CD4-positive, alpha-beta T cell treated with Interleukin-15 for 1 hour (primary cell): ENCODE data around the gene TMA7B.

Source experiments
- DNase-seq: peaks from one replicate; pipeline ENCODE4 v3.0.0-alpha.2; 2020

TMA7B gene

DNA sequence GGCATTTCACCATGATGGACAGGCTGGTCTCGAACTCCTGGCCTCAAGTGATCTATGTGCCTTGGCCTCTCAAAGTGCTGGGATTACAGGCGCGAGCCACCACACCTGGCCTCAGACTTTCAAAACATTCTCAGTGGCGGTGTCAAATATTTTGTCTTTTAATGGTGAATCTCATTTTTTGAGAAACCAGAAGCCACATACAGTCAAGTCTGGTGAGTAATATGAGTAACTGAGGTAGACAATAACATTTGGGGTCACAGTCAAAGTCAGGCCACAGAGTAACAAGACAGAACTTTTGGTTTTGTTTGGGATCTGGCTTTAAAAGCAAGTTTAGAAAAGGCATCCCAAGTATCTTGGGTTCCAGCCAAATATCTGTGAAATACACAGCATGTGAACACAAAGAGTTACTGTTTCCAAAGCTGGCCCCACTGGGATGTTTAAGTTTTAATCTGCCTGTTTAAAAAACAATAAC, 5.6 kb upstream of the TMA7B start:
- DNase-seq, result no peak

DNA sequence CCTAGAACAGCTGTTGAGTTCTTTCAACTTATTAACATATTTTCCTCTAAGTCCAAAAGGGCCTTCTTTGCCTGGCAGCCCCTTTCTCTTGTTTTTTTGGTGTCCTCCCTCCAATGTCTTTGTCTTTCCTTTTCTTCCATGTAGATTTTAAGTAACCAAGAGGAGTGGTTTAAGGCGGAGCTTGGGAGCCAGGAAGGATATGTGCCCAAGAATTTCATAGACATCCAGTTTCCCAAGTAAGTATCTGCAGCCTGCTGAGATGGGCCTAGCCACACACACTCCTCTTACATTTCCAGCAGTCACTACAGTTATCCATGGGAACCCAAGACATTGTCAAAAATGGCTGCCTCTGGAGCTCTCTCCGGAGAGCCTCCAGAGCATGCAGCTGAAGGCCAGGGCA, 4.5 kb upstream of the TMA7B start:
- DNase-seq, result no peak

DNA sequence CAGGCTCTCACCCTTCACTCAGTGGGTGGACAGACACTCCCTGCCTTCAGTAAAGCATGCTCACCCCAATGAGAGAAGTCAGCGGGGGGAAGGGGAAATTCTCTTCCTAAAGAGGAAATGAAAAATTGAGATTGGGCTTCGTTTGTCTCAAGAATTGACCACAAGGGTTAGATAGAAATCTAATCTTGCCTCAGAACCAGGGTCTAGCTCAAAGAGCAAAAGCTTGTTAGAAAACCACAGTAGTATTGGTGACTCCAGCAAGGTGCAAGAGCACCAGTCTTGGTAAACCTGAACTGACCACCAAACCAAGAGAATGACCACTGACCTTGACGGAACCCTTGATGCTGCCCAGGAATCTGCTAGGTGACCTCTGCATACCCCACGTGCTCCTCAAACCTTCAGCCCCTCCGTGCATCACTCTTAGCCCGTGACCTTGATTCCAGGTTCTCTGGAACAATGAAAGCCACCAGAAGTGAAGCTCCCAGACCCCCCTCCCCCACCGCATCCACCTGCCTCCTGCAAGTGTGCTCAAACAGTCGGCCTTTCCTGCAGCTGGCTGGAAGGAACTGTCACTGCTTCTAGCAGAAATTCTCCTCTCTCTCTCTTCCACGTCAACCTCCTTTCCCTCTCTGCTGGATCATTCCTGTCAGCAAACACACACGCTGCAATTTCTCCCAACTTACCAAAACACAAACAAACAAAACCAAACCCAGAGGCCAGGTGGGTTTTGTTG, 3.1 kb upstream of the TMA7B start:
- no peak for DNase-seq

DNA sequence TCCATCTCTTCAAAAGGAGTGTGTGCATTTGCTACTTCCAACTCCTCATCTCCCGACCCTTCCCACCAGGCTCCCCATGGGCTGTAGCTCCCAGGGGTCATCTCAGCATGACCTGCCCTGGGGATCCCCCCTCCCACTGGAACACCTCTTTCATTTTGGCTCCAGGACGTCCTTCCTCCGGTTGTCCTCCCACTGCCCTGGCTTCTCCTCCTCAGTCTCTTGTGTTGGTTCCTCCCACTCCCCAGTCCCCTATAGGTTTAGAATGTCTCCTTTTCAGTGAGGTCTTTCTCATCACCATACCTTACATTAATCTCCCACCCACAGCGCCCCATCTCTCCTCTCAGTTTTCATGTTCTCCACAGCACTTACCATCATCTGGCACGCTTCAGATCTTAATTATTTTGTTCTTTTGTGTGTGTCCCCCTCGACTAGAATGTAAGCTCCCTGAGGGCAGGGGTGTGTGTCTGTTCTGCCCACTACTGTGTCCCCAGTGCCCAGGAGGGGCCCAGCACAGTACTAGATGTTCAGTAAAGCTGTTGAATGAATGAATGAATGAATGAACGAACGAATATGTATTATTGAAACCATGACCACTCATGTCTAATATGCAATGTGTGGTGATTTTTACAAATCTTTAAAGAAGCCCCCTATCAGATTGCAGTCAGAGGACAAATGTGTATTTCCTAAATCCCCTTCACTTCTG, 2.0 kb upstream of the TMA7B start:
- DNase-seq, result no peak

DNA sequence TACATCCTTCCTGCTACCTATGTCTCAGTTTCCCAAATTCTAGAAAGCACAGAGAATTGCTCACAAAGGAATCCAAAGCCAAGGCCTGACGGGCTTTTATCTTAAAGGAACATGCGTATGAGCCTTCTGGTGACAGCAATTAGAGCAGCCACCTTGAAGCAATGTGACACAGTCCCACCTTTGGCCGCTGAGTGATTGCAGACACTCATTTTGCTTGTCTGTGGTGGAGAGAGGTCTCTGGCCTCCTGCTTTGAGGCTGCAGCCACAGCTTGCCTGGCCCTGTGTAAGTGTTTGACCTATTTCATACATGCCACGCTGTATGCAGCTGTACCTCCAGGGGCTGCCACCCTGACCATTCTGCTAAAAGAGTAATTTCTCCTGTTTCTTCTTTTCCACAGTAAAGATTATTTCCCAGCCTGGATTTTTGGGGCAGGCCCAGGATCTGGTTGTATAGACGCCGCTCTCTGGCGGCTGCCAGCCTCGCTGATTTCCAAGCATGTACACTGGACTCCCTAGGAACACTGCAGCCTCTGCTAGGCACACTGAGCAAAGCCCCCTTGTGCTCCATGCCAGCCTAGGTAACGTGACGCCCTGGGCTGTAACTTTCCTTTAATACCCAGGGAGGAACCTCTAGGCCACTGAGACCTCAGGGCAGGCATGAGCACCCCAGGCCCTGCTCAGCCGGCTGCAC, 1.1 kb upstream of the TMA7B start:
- DNase-seq, result no peak

DNA sequence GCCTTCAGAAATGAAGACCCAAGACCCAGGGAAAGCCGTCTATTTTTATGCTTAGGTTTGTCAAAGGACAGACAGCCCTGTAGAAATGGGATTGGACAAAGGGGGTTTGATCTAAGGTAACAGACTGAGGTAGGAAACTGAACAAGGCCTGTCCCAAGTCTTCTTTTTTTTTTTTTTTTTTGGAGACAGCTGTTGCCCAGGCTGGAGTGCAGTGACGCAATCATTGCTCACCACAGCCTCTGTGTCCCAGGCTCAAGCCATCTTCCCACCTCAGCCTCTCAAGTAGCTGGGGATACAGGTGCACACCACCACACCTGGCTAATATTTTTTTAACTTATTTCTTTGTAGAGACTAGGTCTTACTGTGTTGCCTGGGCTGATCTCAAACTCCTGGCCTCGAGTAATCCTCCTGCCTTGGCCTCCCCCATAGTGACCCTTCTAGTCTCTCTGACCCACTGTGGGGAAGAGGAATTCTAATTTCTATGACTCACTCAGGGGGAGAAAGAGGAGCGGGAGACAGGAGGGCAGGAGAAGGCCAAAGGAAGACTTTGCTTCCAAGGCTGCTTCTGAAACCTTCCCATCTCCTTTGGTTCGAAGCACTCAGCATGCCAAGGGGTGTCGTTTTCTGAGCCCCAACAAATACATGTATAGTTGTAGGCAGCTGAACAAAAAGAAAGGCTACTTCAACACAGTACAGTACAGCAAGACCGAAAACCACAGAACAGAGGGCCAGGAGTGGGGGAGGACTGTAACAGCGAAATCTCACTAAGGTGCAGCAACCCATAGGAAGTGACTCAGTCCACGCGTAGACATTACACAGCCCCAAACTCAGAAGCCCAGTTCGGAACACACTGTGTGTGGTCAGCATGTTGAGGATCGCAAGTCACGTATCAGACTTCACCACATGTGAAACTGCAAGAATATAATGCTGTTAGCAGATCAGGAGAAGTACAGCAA, 872 bp downstream of the TMA7B start:
- peak; percentile 80 for DNase-seq

DNA sequence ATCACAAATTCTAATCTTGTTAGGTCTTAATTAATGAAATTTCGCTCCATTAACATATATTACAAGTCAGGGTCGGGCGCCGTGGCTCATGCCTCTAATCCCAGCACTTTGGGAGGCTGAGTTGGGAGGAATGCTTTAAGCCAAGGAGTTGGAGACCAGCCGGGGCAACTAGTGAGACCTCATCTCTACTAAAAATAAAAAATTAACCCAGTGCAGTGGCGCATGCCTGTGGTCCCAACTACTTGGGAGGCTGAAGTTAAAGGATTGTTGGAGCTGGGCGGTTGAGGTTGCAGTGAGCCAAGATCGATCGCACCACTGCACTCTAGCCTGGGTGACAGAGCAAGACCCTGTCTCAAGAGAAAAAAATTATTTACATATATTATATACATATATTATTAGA, 1.9 kb downstream of the TMA7B start:
- DNase-seq, result no peak

DNA sequence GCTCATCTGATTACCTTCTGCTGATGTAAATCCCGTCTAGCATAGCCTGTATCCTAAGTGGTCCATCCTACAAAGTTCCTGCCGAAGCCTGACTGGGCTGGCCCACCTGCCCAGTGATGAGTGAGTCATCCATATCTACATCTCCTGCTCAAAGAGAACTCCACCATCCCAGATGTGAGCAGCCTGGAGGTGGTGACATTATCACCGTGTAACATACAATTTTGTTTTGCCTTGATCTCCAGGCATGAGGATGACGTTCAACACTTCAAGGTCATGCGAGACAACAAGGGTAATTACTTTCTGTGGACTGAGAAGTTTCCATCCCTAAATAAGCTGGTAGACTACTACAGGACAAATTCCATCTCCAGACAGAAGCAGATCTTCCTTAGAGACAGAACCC, 5.6 kb downstream of the TMA7B start:
- no peak for DNase-seq

DNA sequence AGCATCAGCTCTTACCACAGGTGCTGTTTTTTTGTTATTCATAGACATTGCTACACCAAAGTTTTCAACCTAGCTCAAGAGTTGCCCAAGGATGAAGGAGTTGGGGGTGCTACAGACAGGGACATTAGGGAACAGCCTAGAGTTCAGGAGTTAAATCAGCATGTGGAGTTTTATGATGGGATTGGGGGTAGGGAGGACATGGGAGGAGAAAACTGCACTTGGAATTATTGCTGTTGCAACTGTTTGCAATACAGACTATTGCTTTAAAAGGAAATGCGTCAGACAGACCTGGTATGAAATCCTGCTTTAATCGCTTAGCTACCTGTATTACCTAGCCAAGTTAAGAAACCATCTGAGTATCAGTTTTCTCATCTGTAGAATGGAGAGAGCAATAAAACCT, 6.3 kb downstream of the TMA7B start:
- no peak for DNase-seq

DNA sequence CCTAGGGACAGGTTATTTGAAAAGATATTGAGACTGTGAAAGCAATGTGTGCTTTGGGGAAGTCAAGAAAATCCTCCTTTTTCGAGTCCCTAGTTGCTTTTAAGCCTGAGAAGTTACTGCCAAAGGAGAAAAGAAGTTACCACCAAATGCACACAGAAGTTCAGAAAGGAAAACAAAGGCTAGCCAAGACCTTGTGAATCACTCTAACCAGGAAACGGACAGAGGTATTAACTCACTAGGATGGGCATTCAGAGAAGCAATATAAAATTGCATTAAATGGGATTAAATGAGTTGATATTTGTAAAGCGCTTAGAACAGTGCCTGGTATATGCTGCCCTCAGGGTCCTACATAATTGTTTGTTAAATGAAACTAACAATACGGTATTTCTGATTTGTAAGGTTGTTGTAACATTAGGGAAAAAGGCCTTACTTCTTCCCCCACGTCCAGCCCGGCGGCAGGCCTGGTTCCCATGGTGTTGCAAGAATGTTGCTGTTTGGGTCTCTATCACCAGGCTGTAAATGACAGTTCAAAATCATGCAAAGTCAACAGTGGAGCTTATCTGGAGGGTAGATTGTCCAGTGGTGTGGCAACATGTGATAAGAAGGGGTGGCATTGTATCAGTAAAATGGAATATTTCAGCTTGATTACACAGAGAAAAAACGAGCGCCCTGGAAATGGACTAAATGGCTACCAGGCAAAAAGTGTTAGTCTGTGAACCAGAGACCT, 7.1 kb downstream of the TMA7B start:
- DNase-seq, result no peak

DNA sequence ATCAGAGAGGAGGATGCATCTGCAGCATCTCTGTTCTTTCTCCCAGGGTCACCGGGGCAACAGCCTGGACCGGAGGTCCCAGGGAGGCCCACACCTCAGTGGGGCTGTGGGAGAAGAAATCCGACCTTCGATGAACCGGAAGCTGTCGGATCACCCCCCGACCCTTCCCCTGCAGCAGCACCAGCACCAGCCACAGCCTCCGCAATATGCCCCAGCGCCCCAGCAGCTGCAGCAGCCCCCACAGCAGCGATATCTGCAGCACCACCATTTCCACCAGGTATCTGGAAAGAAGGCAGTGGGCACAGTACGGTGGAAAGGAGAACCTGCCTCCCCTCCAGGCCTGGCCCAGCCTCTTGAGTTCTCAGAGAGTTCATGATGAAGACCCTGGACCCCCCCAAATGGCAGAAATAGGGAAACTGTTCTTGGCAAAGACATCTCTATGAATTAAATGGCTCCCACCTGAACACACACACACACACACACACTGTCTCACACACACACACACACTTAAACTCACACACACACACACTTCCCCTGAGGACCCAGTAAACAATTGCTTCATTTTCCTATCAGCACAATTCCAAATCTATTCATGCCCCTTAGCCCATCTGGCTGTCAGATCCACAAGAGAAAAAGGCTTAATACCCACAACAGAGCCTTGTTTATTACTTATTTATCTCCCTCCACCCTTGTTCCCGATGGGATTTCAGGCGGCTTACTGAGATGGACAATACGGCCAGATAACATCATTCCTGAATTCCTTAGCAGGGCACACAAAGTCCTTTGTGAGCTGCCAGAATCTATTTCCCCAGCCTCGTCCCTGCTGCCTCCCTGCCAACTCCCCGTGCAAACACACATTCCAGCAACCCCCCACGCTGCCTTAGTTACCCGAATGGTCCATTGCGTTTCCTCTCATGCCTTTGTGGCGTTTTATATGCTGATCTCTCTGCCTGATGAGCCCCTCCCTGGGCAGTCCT, 8.1 kb downstream of the TMA7B start:
- DNase-seq, result no peak

DNA sequence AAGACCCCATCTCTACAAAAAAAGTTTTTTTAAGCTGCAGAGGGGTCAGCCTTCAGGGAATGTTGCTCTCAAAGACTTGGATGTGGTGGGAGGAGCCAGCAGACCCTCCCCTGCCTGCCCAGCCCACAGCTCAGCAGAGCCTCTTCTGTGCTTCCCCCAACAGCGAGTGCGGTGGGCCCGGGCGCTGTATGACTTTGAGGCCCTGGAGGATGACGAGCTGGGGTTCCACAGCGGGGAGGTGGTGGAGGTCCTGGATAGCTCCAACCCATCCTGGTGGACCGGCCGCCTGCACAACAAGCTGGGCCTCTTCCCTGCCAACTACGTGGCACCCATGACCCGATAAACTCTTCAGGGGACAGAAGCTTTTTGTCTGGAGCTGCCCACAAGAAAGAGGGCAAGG, 10.5 kb downstream of the TMA7B start:
- DNase-seq, result no peak

DNA sequence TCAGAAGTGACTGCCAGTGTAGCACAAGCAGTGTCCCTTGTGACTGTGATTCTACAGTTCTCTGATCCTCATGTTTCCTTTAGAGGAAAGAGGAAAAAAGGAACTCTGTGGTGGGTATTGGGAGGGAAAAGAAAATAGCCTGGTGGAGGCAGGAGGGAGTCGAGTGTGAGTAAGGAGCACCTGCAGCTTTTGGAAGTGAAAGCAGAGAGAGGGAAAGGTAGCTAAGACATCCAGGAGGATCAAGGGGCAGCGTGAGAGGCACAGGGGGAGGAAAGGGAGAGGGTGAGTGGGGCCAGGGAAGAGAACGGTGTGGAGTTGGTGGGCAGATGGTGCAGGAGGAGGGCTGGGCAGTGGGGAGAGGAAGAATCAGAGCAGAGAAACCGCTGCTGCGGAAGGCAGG, 12.4 kb downstream of the TMA7B start:
- DNase-seq, result no peak

DNA sequence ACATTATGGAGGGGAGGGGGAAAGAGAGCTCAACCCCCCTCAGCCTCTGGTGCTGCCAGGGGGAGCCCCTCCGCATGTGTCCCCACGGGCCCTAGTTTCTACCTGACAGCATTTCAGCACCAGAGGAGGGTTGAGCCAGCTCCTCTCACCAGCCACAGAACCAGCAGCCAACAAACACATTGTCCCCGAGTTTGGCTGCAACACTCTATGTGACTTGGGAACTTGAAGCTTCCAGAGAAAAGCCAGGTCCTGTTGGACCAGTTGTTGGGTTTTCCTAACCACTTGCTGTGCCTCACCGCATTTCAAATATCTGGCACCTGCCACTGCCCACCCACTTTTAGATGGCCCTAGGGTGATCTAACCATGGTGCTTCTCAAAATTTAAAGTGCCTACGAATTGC, 13.5 kb downstream of the TMA7B start:
- no peak for DNase-seq

DNA sequence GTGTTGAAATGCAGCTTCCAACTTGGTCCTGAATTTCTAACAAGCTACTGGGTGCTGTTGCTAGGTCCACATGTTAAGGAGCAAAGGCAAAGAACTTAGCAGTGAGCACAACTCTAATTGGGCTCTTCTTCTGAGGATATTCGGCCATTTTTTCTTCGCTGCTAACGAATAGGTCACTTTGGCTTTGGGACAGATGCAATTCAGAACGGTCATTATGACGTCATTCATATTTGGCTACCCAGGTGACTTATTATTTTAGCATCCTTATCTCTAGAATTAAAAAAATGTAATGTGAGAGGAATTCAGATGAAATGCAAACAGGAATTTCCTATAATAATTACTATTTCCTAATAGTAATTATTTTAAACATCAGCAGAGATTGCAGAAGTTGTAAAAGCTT, 13.9 kb downstream of the TMA7B start:
- DNase-seq, result no peak

DNA sequence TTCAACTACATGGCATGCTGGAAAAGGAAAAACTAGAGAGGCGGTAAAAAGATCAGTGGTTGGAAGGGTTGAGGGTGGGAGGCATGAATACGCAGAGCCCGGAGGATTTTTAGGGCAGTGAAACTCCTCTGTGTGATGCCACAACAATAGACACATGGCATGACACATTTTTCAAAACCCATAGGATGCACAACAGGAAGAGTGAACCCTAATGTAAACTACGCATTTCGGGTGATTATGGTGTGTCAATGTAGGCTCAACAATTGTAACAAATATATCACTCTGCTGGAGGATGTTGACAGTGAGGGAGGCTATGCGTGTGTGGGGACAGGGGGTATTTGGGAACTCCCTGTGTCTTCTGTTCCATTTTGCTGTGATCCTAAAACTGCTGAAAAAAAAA, 18.9 kb downstream of the TMA7B start:
- DNase-seq, result no peak

DNA sequence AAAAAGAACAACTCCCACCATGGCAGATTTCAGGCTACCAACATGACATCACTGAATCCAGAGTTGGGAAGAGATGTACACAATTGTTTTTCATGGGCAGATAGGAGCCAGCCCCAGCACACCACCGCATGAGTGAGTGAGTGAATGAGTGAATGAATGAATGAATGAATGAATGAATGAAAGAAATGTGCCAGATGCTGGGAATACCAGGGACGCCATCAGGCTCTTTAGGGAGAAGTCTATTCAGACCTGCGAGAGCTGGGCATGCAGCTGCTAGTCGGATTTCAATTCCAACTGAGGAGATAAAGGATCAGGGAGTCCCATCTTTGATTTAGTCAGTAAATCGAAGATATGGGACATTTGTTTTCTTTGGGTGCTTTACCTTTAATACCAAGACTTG, 19.3 kb downstream of the TMA7B start:
- no peak for DNase-seq

DNA sequence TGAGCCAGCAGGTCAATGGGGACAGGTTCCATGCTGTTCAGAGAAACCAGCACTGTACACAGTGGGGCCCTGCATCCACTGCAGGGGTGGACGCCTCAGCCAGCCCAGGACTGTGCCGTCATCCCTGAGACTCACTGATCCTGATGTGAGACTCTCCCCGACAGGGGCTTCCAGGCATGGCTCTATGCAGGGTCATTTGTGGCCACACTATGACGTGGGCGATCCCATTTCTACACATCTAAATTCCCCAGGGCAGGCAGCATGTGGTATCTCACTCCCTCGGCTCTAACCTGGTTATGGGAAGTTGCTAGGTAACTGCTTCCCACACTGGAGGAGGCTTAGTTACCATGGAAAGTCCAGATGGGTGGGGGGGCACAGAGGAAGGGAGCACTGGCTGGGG, 20.4 kb downstream of the TMA7B start:
- no peak for DNase-seq

DNA sequence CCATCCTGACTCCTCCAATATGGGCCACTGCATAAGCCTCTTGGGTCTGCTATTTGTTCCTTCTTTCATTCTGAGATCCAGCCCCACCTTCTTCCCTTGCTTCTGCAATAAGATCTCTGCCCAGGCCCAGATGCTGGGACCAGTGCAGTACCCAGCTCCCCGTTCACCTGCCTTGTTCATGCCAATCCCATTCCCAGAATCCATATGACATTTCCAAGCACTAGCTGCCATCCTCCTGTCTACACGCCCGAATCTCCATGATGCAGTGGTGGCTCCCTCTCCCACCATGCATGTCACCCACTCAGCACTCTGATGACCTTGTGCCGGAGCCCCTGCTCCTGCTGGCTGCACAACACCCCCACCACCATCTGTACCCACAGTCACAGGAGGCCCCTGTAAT, 23.1 kb downstream of the TMA7B start:
- no peak for DNase-seq

DNA sequence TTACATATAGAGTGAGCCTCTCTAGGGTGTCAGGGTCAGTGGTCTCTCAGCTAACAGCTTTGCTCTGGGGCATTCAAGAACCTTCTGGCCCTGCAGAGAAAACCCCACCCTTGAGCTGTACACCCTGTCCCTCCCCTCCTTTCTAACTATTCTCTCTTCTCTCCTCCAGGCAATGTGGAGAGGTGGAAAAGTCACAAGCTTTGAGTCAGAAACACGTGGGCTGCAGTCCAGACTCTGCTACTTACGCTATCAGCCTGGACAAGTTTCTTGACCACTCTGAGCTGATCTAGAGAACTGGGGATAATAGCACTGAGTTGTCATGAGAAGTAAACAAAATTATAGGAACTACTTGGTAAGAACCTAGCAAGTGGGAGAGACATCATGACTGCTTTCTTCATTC, 23.8 kb downstream of the TMA7B start:
- no peak for DNase-seq

DNA sequence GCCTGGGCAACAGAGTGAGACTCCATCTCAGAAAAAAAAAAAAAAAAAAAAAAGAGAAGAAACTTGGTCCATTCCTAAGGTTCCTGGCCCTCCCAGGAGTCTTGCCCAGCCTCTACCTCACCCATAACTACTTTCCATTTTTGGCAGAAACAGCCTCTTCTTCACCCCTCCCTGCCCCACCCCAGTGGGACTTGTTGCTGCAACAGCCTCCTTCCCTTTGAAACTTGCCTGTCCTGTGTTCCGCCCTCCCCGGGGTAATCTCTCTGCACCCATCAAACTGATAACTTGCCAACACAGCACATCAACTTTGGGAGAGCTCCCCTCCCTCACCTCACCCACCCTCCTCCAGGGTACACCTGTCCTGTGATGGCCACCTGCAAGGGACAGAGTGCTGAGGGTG, 24.5 kb downstream of the TMA7B start:
- DNase-seq, result no peak
